HepG2 (cell line): Measurements from ENCODE around the gene BORCS5. TPM values are rescaled to one million over a fixed set of nuclear protein-coding genes. Genes with fewer than 3 reads are reported as not detected.

Experiments used
- ATAC-seq: fragments of 200-7000 bp; cut with Tn5 transposase; 3 replicates; pipeline ENCODE4 v1.9.1; 2020; ENCODE audit warnings: mild to moderate bottlenecking, moderate library complexity
- BruUV-seq: library from RNA; stranded (reverse); fragments of 400-500 nt; replicated peaks from 2 replicates; lab custom pipeline; 2021; lab: Mats Ljungman, UMichigan
- CTCF ChIA-PET: fragments of 300-600 bp; formaldehyde crosslinking; extraction: SDS; loops from one replicate; lab custom pipeline; 2021; ENCODE audit warnings: low total read pairs, inconsistent platforms, low intra/inter-chr PET ratio; lab: Yijun Ruan, JAX
- POLR2A ChIA-PET: fragments of 350-600 bp; sonication (Branson Sonifier 250); formaldehyde crosslinking; loops from one replicate; lab custom pipeline; 2020; ENCODE audit warnings: antibody characterized with exemption, inconsistent platforms; lab: Yijun Ruan, JAX
- DNase-seq: peaks from one replicate; pipeline ENCODE4 v3.0.0-alpha.2; 2015; ENCODE audit warnings: low spot score
- FAIRE-seq: peaks from 3 replicates; lab custom pipeline; 2011; peaks lifted over from hg19 to GRCh38; lab: Jason Lieb, UNC
- H2AFZ ChIP-seq: one replicate; pipeline ENCODE4 v1.6.1; 2011; ENCODE audit warnings: low read length, inconsistent platforms
- H3K27ac ChIP-seq: fragments of 300-600 bp; 3 replicates; pipeline ENCODE4 v1.8.0; 2011; ENCODE audit warnings: mixed run types, mild to moderate bottlenecking, mixed read lengths, low read length, inconsistent platforms; ENCODE audit not compliant: insufficient read depth; ENCODE audit errors: extremely low read length
- H3K27me3 ChIP-seq, 2 experiments: fragments of 200-600 bp in 1 of 2; 2 replicates in 1 of 2; 3 replicates in 1 of 2; pipeline versions ENCODE4 v1.6.0 to v1.8.0; 2011; ENCODE audit warnings: low read length in 2 of 2, mild to moderate bottlenecking in 2 of 2, moderate library complexity in 2 of 2, inconsistent platforms in 1 of 2; ENCODE audit not compliant: insufficient read depth in 2 of 2, control insufficient read depth in 1 of 2
- H3K36me3 ChIP-seq, 2 experiments: fragments of 200-600 bp in 1 of 2; replicated peaks in 1 of 2; 2 replicates in 1 of 2; 3 replicates in 1 of 2; pipeline versions ENCODE4 v1.5.1 to v1.8.0; 2011; ENCODE audit warnings: low read length in 2 of 2, inconsistent platforms in 1 of 2; ENCODE audit not compliant: insufficient read depth in 2 of 2, control insufficient read depth in 1 of 2
- H3K4me1 ChIP-seq: 2 replicates; pipeline ENCODE4 v1.5.1; 2012; ENCODE audit warnings: low read length, inconsistent platforms; ENCODE audit not compliant: insufficient read depth
- H3K4me2 ChIP-seq: 2 replicates; pipeline ENCODE4 v1.6.0; 2011; ENCODE audit warnings: low read depth, low read length, inconsistent platforms
- H3K4me3 ChIP-seq, 3 experiments: fragments of 200-600 bp in 1 of 3; sonication (generic), shearing (Covaris generic) in 1 of 3; replicated peaks in 1 of 3; 2 replicates each; pipeline ENCODE4 v1.5.1; 2011 to 2016; ENCODE audit warnings: low read length in 3 of 3, inconsistent platforms in 2 of 3, low read depth in 2 of 3, mild to moderate bottlenecking in 2 of 3, control low read depth in 1 of 3, mixed read lengths in 1 of 3; ENCODE audit not compliant: insufficient read depth in 1 of 3
- H3K79me2 ChIP-seq: one replicate; pipeline ENCODE4 v1.6.1; 2011; ENCODE audit warnings: low read length, inconsistent platforms; ENCODE audit not compliant: insufficient read depth
- H3K9ac ChIP-seq: 2 replicates; pipeline ENCODE4 v1.6.0; 2011; ENCODE audit warnings: mild to moderate bottlenecking, low read depth, low read length, inconsistent platforms; ENCODE audit not compliant: insufficient read depth
- H3K9me3 ChIP-seq: 2 replicates; pipeline ENCODE4 v1.5.1; 2012; ENCODE audit warnings: mild to moderate bottlenecking, low read length
- H4K20me1 ChIP-seq: 2 replicates; pipeline ENCODE4 v1.6.0; 2011; ENCODE audit warnings: inconsistent platforms, mild to moderate bottlenecking, low read length, moderate library complexity; ENCODE audit not compliant: insufficient read depth
- CEBPG ChIP-seq: IDR thresholded peaks from 2 replicates; pipeline ENCODE4 v1.6.1; 2016
- GZF1 ChIP-seq: sonication (generic); formaldehyde crosslinking; IDR thresholded peaks from 2 replicates; pipeline ENCODE4 v1.5.1; 2020; ENCODE audit warnings: mild to moderate bottlenecking, missing genetic modification reagents
- HDAC6 ChIP-seq: fragments of 200-600 bp; sonication (generic); IDR thresholded peaks from 2 replicates; pipeline ENCODE4 v1.7.0; 2017; ENCODE audit warnings: mild to moderate bottlenecking, antibody characterized with exemption, low read length, low read depth
- NFATC3 ChIP-seq: sonication (generic); formaldehyde crosslinking; IDR thresholded peaks from 2 replicates; pipeline ENCODE4 v1.5.1; 2020; ENCODE audit warnings: mild to moderate bottlenecking, missing genetic modification reagents
- RAD51 ChIP-seq: fragments of 450-650 bp; IDR thresholded peaks from 2 replicates; pipeline ENCODE4 v1.6.1; 2016; ENCODE audit warnings: borderline replicate concordance
- RBM22 ChIP-seq: fragments of 200-400 bp; formaldehyde crosslinking; optimal IDR thresholded peaks from 2 replicates; pipeline ENCODE3; 2017; ENCODE audit warnings: mild to moderate bottlenecking, low read length, moderate library complexity
- SALL1 ChIP-seq: sonication (generic); formaldehyde crosslinking; IDR thresholded peaks from 2 replicates; pipeline ENCODE4 v1.8.0; 2022; ENCODE audit warnings: mild to moderate bottlenecking, missing genetic modification reagents
- SIN3B ChIP-seq: fragments of 150-350 bp; IDR thresholded peaks from 2 replicates; pipeline ENCODE4 v1.6.1; 2014; ENCODE audit warnings: low read length
- SIX4 ChIP-seq: sonication (generic); formaldehyde crosslinking; IDR thresholded peaks from 2 replicates; pipeline ENCODE4 v1.4.0; 2020; ENCODE audit warnings: missing genetic modification reagents
- ZC3H13 ChIP-seq: sonication (generic); formaldehyde crosslinking; IDR thresholded peaks from 2 replicates; pipeline ENCODE4 v1.8.1; 2023; ENCODE audit warnings: mild to moderate bottlenecking, missing genetic modification reagents, moderate library complexity
- ZC3H4 ChIP-seq: sonication (generic); formaldehyde crosslinking; IDR thresholded peaks from 2 replicates; pipeline ENCODE4 v1.4.0; 2020; ENCODE audit warnings: missing genetic modification reagents, borderline replicate concordance
- ZMAT5 ChIP-seq: sonication (generic); formaldehyde crosslinking; IDR thresholded peaks from 2 replicates; pipeline ENCODE4 v1.5.0; 2020; ENCODE audit warnings: mild to moderate bottlenecking, low read depth, missing genetic modification reagents, borderline replicate concordance
- WGBS: methylation state at CpG from one replicate; pipeline ENCODE4 v1.1.6; 2017; ENCODE audit warnings: low lambda C conversion rate; 5-methylcytosine and 5-hydroxymethylcytosine counted together
- in situ Hi-C: cut with HindIII; loops from 2 replicates; pipeline ENCODE4 v1.10.0; 2017; ENCODE audit warnings: low pct_unique_long_range_greater_than_20kb; ENCODE audit not compliant: extremely low pct_ligation_motif_present
- intact Hi-C: fragments of 100-400 bp; cut with micrococcal nuclease; formaldehyde crosslinking; loops from one replicate; pipeline ENCODE4 v1.10.0; 2022; ENCODE audit not compliant: unreplicated experiment
- polyA plus RNA-seq, 8 experiments: library from polyadenylated mRNA; depleted of rRNA in 3 of 8; stranded (reverse) in 7 of 8; unstranded in 1 of 8; fragments of >200 nt; fragmentation: Illumina TruSeq in 4 of 8; extraction: Trizol in 4 of 8; gene quantifications; 2 replicates each; pipeline versions ENCODE4 v1.2.1 to v1.2.3, GENCODE V29; 2011 to 2016; ENCODE audit warnings: low read depth in 4 of 8, missing spikeins in 1 of 8, mixed read lengths in 1 of 8; ENCODE audit not compliant: insufficient read depth in 1 of 8
- total RNA-seq, 5 experiments: library from RNA; depleted of rRNA; stranded (reverse); fragments of >200 nt; fragmentation: Illumina TruSeq; extraction: Trizol; gene quantifications; 2 replicates each; pipeline ENCODE4 v1.2.3, GENCODE V29; 2016; ENCODE audit warnings: low read depth in 1 of 5

BORCS5 gene
- total and polyA plus RNA-seq, 2 of the 13 experiments (the other 11 are each of a cell fraction or from before 2014, with no cell fraction given): 3.9 to 4.7 TPM

GRCh38 chr12:12498210-12498609 is 141.3 kb downstream of the BORCS5 start:
- no peak for FAIRE-seq
- in situ Hi-C loops: no loop called here

GRCh38 chr12:12499909-12500604 is 143.2 kb downstream of the BORCS5 start:
- Histone ChIP-seq H3K4me2 (no peak overlapping the region), H3K36me3 (peaks cover 16 to 65% of the 10 kb centered on the region in 2 experiments), H3K9ac (no peak overlapping the region), H3K9me3 (no peaks in the 10 kb centered on the region), H2AFZ (no peak overlapping the region), H3K27me3 (no peaks in the 10 kb centered on the region; a peak in 1 of 5 replicates), H3K4me3 (no peak overlapping the region), H4K20me1 (no peaks in the 10 kb centered on the region), H3K4me1 (peaks cover 11% of the 10 kb centered on the region), H3K27ac (no peak overlapping the region), H3K79me2 (peaks cover 53% of the 10 kb centered on the region)
- FAIRE-seq (no peak), ATAC-seq (no peak), DNase-seq (no peak)
- in situ Hi-C loops: no loop called here
- WGBS: 95% methylated on average over 5 of the region's 5 CpGs
- BruUV-seq: no TSS peak
- POLR2A ChIA-PET: no interaction called here
- CTCF ChIA-PET: no interaction called here
- TF ChIP-seq ZC3H4 (CRISPR knock-in tag) (no peak), NFATC3 (CRISPR knock-in tag) (no peak), ZC3H13 (CRISPR knock-in tag) (no peak), CEBPG (CRISPR knock-in tag) (0 out of 2 replicates have a peak, but pooled peaks have one; percentile 14), ZMAT5 (no peak), SALL1 (CRISPR knock-in tag) (no peak), RBM22 (peak; percentile 15), RAD51 (no peak), SIN3B (no peak)
- intact Hi-C loops: no loop called here

More at GRCh38 chr12:12498210-12498609, 141.3 kb downstream of the BORCS5 start:
- Histone ChIP-seq H3K9me3 (no peaks in the 10 kb centered on the region), H3K9ac (no peak overlapping the region), H3K4me2 (no peak overlapping the region), H3K36me3 (peaks cover 19 to 73% of the 10 kb centered on the region in 2 experiments), H3K4me3 (no peak overlapping the region), H4K20me1 (no peaks in the 10 kb centered on the region), H3K27ac (no peak overlapping the region), H3K27me3 (no peaks in the 10 kb centered on the region; a peak in 1 of 5 replicates), H3K4me1 (peaks cover 2% of the 10 kb centered on the region), H2AFZ (no peak overlapping the region), H3K79me2 (peaks cover 48% of the 10 kb centered on the region)
- ChIA-PET CTCF (no interaction called here), POLR2A (no interaction called here)
- intact Hi-C loops: no loop called here
- no peak for DNase-seq
- 93% methylated on average over 4 of the region's 4 CpGs for WGBS
- BruUV-seq: no TSS peak
- no peak for ATAC-seq
- TF ChIP-seq HDAC6 (no peak), SIX4 (CRISPR knock-in tag) (no peak), GZF1 (CRISPR knock-in tag) (no peak)
